CD4-positive, alpha-beta T cell treated with Interleukin-6 for 4 hours (primary cell): ENCODE data around the gene RBM20.

Source experiments
- DNase-seq: peaks from one replicate; pipeline ENCODE4 v3.0.0-alpha.2; 2020; ENCODE audit warnings: mixed read lengths

RBM20 gene

GRCh38 chr10:110791541-110792073 is 147.5 kb downstream of the RBM20 start:
- no peak for DNase-seq

- DNase-seq = no peak
Measured at GRCh38 chr10:110792476-110793125, 148.5 kb downstream of the RBM20 start.

- no peak for DNase-seq
Measured at GRCh38 chr10:110793128-110793812, 149.1 kb downstream of the RBM20 start.

- no peak for DNase-seq
Measured at GRCh38 chr10:110793886-110794285, 149.8 kb downstream of the RBM20 start.

- DNase-seq = no peak
Measured at GRCh38 chr10:110794808-110795207, 150.7 kb downstream of the RBM20 start.

GRCh38 chr10:110797416-110797815 is 153.3 kb downstream of the RBM20 start:
- DNase-seq = no peak

- no peak for DNase-seq
Measured at GRCh38 chr10:110798340-110798739, 154.2 kb downstream of the RBM20 start.

- DNase-seq = no peak
Measured at GRCh38 chr10:110802090-110802489, 158.0 kb downstream of the RBM20 start.

- DNase-seq = peak; percentile 74
Measured at GRCh38 chr10:110802551-110803238, 158.6 kb downstream of the RBM20 start.

GRCh38 chr10:110803239-110803749 is 159.2 kb downstream of the RBM20 start:
- DNase-seq = no peak

- peak; percentile 53 for DNase-seq
Measured at GRCh38 chr10:110803830-110804338, 159.7 kb downstream of the RBM20 start.

- no peak for DNase-seq
Measured at GRCh38 chr10:110804376-110804775, 160.2 kb downstream of the RBM20 start.

GRCh38 chr10:110805292-110805691 is 161.2 kb downstream of the RBM20 start:
- DNase-seq = no peak

GRCh38 chr10:110806335-110806734 is 162.2 kb downstream of the RBM20 start:
- DNase-seq = no peak

GRCh38 chr10:110808123-110808522 is 164.0 kb downstream of the RBM20 start:
- DNase-seq = no peak

- DNase-seq = no peak
Measured at GRCh38 chr10:110808615-110809014, 164.5 kb downstream of the RBM20 start.

GRCh38 chr10:110810625-110811024 is 166.5 kb downstream of the RBM20 start:
- no peak for DNase-seq

- DNase-seq = no peak
Measured at GRCh38 chr10:110811791-110812581, 167.8 kb downstream of the RBM20 start.

- DNase-seq = no peak
Measured at GRCh38 chr10:110812583-110812982, 168.4 kb downstream of the RBM20 start.

GRCh38 chr10:110813743-110814472 is 169.8 kb downstream of the RBM20 start:
- no peak for DNase-seq

GRCh38 chr10:110815354-110816004 is 171.3 kb downstream of the RBM20 start:
- DNase-seq = no peak
